ACC112 (cell line): ENCODE results near the gene PSKH1.

Experiments
- H2AFZ ChIP-seq: fragments of 200-600 bp; sonication (generic); one replicate; pipeline ENCODE4 v1.6.0; 2017; ENCODE audit warnings: antibody characterized with exemption, low read length; ENCODE audit not compliant: unreplicated experiment
- H3K27ac ChIP-seq: fragments of 200-600 bp; sonication (generic); 2 replicates; pipeline ENCODE4 v1.5.1; 2014; ENCODE audit warnings: low read depth, mild to moderate bottlenecking, antibody characterized with exemption, low read length, moderate library complexity
- H3K27me3 ChIP-seq: fragments of 200-600 bp; sonication (generic); 2 replicates; pipeline ENCODE4 v1.6.1; 2014; ENCODE audit warnings: mild to moderate bottlenecking, antibody characterized with exemption, low read length, moderate library complexity, mixed read lengths; ENCODE audit not compliant: insufficient read depth
- H3K36me3 ChIP-seq: fragments of 200-600 bp; sonication (generic); 2 replicates; pipeline ENCODE4 v1.6.1; 2016; ENCODE audit warnings: mild to moderate bottlenecking, antibody characterized with exemption, low read length, moderate library complexity, mixed read lengths; ENCODE audit not compliant: insufficient read depth
- H3K4me1 ChIP-seq: fragments of 200-600 bp; sonication (generic); one replicate; pipeline ENCODE4 v1.6.1; 2016; ENCODE audit warnings: low read length, mixed read lengths; ENCODE audit not compliant: insufficient read depth, unreplicated experiment, control insufficient read depth
- H3K4me3 ChIP-seq: fragments of 200-600 bp; sonication (generic); 2 replicates; pipeline ENCODE4 v1.5.1; 2014; ENCODE audit warnings: mild to moderate bottlenecking, low read depth, low read length
- H3K79me2 ChIP-seq: fragments of 200-600 bp; sonication (generic); one replicate; pipeline ENCODE4 v1.6.0; 2016; ENCODE audit warnings: low read length; ENCODE audit not compliant: control insufficient read depth, unreplicated experiment, insufficient read depth

The PSKH1 gene

DNA sequence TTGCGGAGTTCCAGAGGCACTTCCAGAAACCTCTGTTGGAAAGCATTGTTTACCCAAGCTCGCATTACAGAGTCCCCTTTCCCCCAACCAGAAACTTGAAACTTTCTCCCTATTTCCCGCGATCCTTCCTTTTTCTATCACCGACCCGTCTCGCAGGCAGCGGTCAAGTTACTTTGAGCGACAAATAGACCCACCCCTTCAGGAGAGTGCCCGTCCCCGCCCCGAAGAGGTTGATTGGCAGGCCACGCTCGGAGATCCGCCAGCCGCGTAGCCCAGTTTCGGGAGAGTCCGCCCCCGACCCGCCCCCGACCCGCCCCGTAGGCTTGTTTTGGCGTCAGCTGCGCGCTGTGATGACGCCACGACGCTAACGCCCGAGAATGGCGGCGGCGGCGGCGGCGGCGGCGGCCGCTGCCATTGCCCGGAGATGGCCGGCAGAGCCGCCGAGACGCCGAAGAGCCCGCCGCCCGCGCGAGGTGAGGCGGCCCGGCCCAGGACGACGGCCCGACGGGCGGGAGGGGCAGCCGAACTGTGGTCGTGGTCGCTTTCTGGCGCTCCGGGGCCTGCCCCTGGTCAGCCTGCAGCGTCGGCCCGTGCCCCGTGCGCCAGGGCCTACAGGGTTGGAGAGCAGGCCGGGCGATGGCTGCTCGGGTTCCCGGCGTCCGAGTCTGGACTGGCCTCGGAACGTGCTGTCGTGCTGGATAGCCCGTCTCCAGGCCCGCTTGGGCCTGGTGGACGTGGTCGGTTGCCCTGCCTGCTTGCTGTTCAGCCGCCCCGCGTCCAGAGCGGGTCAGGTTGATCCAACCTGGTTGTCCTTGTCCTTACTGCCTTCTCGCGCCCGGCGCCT lies at the start of gene PSKH1:
TSS of gene PSKH1 (plus strand) at position 356 of the 844 bp plus-strand sequence. CDS start 15,496 bp downstream, outside the sequence.
- H3K27me3 ChIP-seq = no peaks in the 10 kb centered on the region
- peaks cover 9% of the 10 kb centered on the region for H3K4me1 ChIP-seq
- peak within 1 kb of the TSS; percentile 83 for H3K4me3 ChIP-seq
- no peaks in the 10 kb centered on the region for H3K36me3 ChIP-seq
- H3K79me2 ChIP-seq = peaks cover 45% of the 10 kb centered on the region
- H3K27ac ChIP-seq = peak within 1 kb of the TSS; percentile 66
- H2AFZ ChIP-seq = peak within 1 kb of the TSS; percentile 97

GRCh38 chr16:67843343-67843765 lies 49.7 kb upstream of the PSKH1 start:
- H3K4me3 ChIP-seq = peak overlapping the region; percentile 79
- H3K27ac ChIP-seq = peak overlapping the region; percentile 46; the same call in 1 of the 2 replicates
- H3K27me3 ChIP-seq = no peaks in the 10 kb centered on the region
- H3K36me3 ChIP-seq = no peaks in the 10 kb centered on the region
- peaks cover 47% of the 10 kb centered on the region for H3K79me2 ChIP-seq
- H2AFZ ChIP-seq = no peak overlapping the region
- H3K4me1 ChIP-seq = peaks cover 33% of the 10 kb centered on the region

- Histone ChIP-seq H3K27me3 (no peaks in the 10 kb centered on the region), H3K79me2 (peaks cover 57% of the 10 kb centered on the region), H3K27ac (peak overlapping the region; percentile 46; the same call in 1 of the 2 replicates), H3K4me3 (peak overlapping the region; percentile 79), H2AFZ (no peak overlapping the region), H3K36me3 (no peaks in the 10 kb centered on the region), H3K4me1 (peaks cover 38% of the 10 kb centered on the region)
These were observed 48.6 kb upstream of the PSKH1 start for GRCh38 chr16:67844497-67844896.

GRCh38 chr16:67845291-67846062 lies 47.6 kb upstream of the PSKH1 start:
- H3K27ac ChIP-seq = peak overlapping the region; percentile 69
- peak overlapping the region; percentile 94 for H3K4me3 ChIP-seq
- H2AFZ ChIP-seq = no peak overlapping the region
- H3K27me3 ChIP-seq = no peaks in the 10 kb centered on the region
- H3K79me2 ChIP-seq = peaks cover 66% of the 10 kb centered on the region
- H3K36me3 ChIP-seq = no peaks in the 10 kb centered on the region
- H3K4me1 ChIP-seq = peaks cover 38% of the 10 kb centered on the region

- H3K4me1 ChIP-seq = peaks cover 38% of the 10 kb centered on the region
- peak overlapping the region; percentile 69 for H3K27ac ChIP-seq
- H2AFZ ChIP-seq = peak overlapping the region; percentile 19
- peak overlapping the region; percentile 94 for H3K4me3 ChIP-seq
- H3K79me2 ChIP-seq = peaks cover 71% of the 10 kb centered on the region
- no peaks in the 10 kb centered on the region for H3K27me3 ChIP-seq
- H3K36me3 ChIP-seq = no peaks in the 10 kb centered on the region
These were observed 47.1 kb upstream of the PSKH1 start for GRCh38 chr16:67846063-67846319.

- Histone ChIP-seq H2AFZ (peak within 1 kb of the TSS; percentile 19), H3K27me3 (no peaks in the 10 kb centered on the region), H3K79me2 (peaks cover 76% of the 10 kb centered on the region), H3K4me1 (peaks cover 38% of the 10 kb centered on the region), H3K27ac (peak within 1 kb of the TSS; percentile 69), H3K36me3 (no peaks in the 10 kb centered on the region), H3K4me3 (peak within 1 kb of the TSS; percentile 94)
These were observed 46.6 kb upstream of the PSKH1 start, which contains the start of gene NUTF2 for GRCh38 chr16:67846320-67847063. Gene NUTF2, plus strand, starts transcription at chr16:67846933. Its CDS starts 18,198 bp downstream, at chr16:67865131.

- Histone ChIP-seq H3K79me2 (peaks cover 84% of the 10 kb centered on the region), H2AFZ (peak within 1 kb of the TSS; percentile 19), H3K27me3 (no peaks in the 10 kb centered on the region), H3K27ac (peak within 1 kb of the TSS; percentile 69), H3K4me1 (peaks cover 38% of the 10 kb centered on the region), H3K4me3 (peak within 1 kb of the TSS; percentile 94), H3K36me3 (no peaks in the 10 kb centered on the region)
These were observed 45.8 kb upstream of the PSKH1 start, which contains the start of gene CENPT for GRCh38 chr16:67847064-67847861. Gene CENPT, minus strand, starts transcription at chr16:67847693. Its CDS starts 13,834 bp downstream, at chr16:67833859.

GRCh38 chr16:67848118-67848517 lies 44.9 kb upstream of the PSKH1 start:
- peak overlapping the region; percentile 94 for H3K4me3 ChIP-seq
- H3K27me3 ChIP-seq = no peaks in the 10 kb centered on the region
- H3K4me1 ChIP-seq = peaks cover 38% of the 10 kb centered on the region
- peaks cover 88% of the 10 kb centered on the region for H3K79me2 ChIP-seq
- H2AFZ ChIP-seq = no peak overlapping the region
- peak overlapping the region; percentile 69 for H3K27ac ChIP-seq
- H3K36me3 ChIP-seq = no peaks in the 10 kb centered on the region

GRCh38 chr16:67853670-67854069 lies 39.4 kb upstream of the PSKH1 start:
- no peak overlapping the region for H3K27ac ChIP-seq
- no peak overlapping the region for H2AFZ ChIP-seq
- no peaks in the 10 kb centered on the region for H3K27me3 ChIP-seq
- H3K79me2 ChIP-seq = peaks cover 90% of the 10 kb centered on the region
- peaks cover 24% of the 10 kb centered on the region for H3K4me1 ChIP-seq
- no peaks in the 10 kb centered on the region for H3K36me3 ChIP-seq
- H3K4me3 ChIP-seq = no peak overlapping the region
